Measurements from ENCODE around the gene MCM5. TPM values are rescaled to one million over a fixed set of nuclear protein-coding genes. Genes with fewer than 3 reads are reported as not detected.

MCM5 gene
- total and polyA plus RNA-seq, 2 of the 13 experiments (the other 11 are each of a cell fraction or from before 2014, with no cell fraction given) = 40.2 to 93.5 TPM

DNA sequence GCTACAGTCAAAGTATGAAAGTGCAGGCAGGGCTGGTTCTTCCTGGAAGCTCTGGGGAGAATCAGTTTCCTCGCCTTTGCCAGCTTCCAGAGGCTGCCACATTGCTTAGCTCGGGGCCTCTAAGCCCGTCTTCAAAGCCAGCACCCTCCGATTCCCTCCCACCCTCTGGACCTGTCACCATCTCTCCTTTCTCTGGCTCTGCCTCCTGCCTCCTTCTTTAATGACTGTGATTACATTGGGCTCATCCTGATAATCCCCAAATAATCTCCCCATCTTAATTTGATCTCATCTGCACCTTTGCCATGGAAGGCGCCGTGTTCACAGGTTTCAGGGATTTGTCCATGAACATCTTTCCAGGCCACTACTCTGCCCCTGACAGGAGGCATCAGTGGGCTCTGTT lies 42.5 kb downstream of the MCM5 start:
- FAIRE-seq = no peak
- no peaks in the 10 kb centered on the region for H3K9me3 ChIP-seq (ENCODE audit: low read length)
- no peak overlapping the region for H3K27ac ChIP-seq (ENCODE audit: extremely low read length, insufficient read depth, low read length)
- H3K36me3 ChIP-seq (replicated peaks in 1 of 2; ENCODE audit: control insufficient read depth in 1 of 2, insufficient read depth in 2 of 2, low read length in 2 of 2) = no peaks in the 10 kb centered on the region
- ATAC-seq = no peak
- H3K4me3 ChIP-seq (replicated peaks in 1 of 3; ENCODE audit: insufficient read depth in 1 of 3, low read depth in 2 of 3, low read length in 3 of 3) = no peak overlapping the region
- 90% methylated on average over 6 of the region's 6 CpGs for WGBS (ENCODE audit: low lambda C conversion rate)
- ChIA-PET CTCF (ENCODE audit: low intra/inter-chr PET ratio, low total read pairs) (no interaction called here), POLR2A (no interaction called here)
- H3K79me2 ChIP-seq (ENCODE audit: insufficient read depth, low read length) = no peaks in the 10 kb centered on the region
- no peak overlapping the region for H3K4me2 ChIP-seq (ENCODE audit: low read depth, low read length)
- TF ChIP-seq REL (CRISPR knock-in tag; conservative IDR thresholded peaks at IDR 0.05) = no peak
- no peak for TF ChIP-seq ZNF17 (CRISPR knock-in tag; IDR thresholded peaks at IDR 0.05)
- no peak for TF ChIP-seq ZNF337 (CRISPR knock-in tag; IDR thresholded peaks at IDR 0.05; ENCODE audit: borderline replicate concordance, low read depth)
- no peak for TF ChIP-seq RBFOX2 (IDR thresholded peaks at IDR 0.05; ENCODE audit: low read depth, low read length)
- TF ChIP-seq ZNF44 (CRISPR knock-in tag; IDR thresholded peaks at IDR 0.05) = no peak
- no peak for TF ChIP-seq IRF2 (CRISPR knock-in tag; IDR thresholded peaks at IDR 0.05)
- TF ChIP-seq ZHX1 (CRISPR knock-in tag; IDR thresholded peaks at IDR 0.05; ENCODE audit: low read depth) = no peak
- H3K27me3 ChIP-seq (ENCODE audit: control insufficient read depth in 1 of 2, insufficient read depth in 2 of 2, low read length in 2 of 2) = no peaks in the 10 kb centered on the region
- H2AFZ ChIP-seq (ENCODE audit: low read length) = no peak overlapping the region
- in situ Hi-C loops (cut with HindIII; ENCODE audit: extremely low pct_ligation_motif_present, low pct_unique_long_range_greater_than_20kb) = loop anchor here (25.0 kb wide), 1 partner anchor 295 kb away; no protein-coding TSS in a partner anchor
- no peak overlapping the region for H3K9ac ChIP-seq (ENCODE audit: insufficient read depth, low read depth, low read length)
- H4K20me1 ChIP-seq (ENCODE audit: insufficient read depth, low read length) = no peaks in the 10 kb centered on the region
- DNase-seq (ENCODE audit: low spot score) = no peak
- intact Hi-C loops (cut with micrococcal nuclease; ENCODE audit: unreplicated experiment) = no loop called here
- peaks cover 1% of the 10 kb centered on the region; the same call in 1 of the 2 replicates for H3K4me1 ChIP-seq (ENCODE audit: insufficient read depth, low read length)
- no TSS peak for BruUV-seq (replicated peaks)

Data from HepG2 (cell line).